Neural cell (in vitro differentiated cells): ENCODE measurements around the gene FOXK1. TPM values are rescaled to one million over a fixed set of nuclear protein-coding genes. Genes with fewer than 3 reads are reported as not detected.

ENCODE experiments used
- H2AFZ ChIP-seq: fragments of 200-600, 300-800 bp; sonication (generic), shearing (Covaris generic); 2 replicates; pipeline ENCODE4 v1.6.0; 2014; ENCODE audit warnings: low read depth, mild to moderate bottlenecking, antibody characterized with exemption, low read length, moderate library complexity
- H3F3A ChIP-seq: fragments of 200-600 bp; shearing (Covaris generic); 2 replicates; pipeline ENCODE4 v1.6.1; 2016; ENCODE audit warnings: mild to moderate bottlenecking, moderate library complexity, mixed read lengths, antibody characterized with exemption, low read length; ENCODE audit not compliant: insufficient read depth, poor library complexity, severe bottlenecking
- H3K27ac ChIP-seq: fragments of 200-600, 300-800 bp; sonication (generic), shearing (Covaris generic); 2 replicates; pipeline ENCODE4 v1.5.1; 2014; ENCODE audit warnings: mild to moderate bottlenecking, low read length, moderate library complexity
- H3K27me3 ChIP-seq: fragments of 300-800, 200-600 bp; sonication (generic), shearing (Covaris generic); 2 replicates; pipeline ENCODE4 v1.6.0; 2014; ENCODE audit warnings: mild to moderate bottlenecking, low read depth, low read length, moderate library complexity; ENCODE audit not compliant: insufficient read depth
- H3K36me3 ChIP-seq: fragments of 300-800, 200-600 bp; sonication (generic), shearing (Covaris generic); 2 replicates; pipeline ENCODE4 v1.5.1; 2014; ENCODE audit warnings: mild to moderate bottlenecking, antibody characterized with exemption, low read length, moderate library complexity; ENCODE audit not compliant: insufficient read depth
- H3K4me2 ChIP-seq: fragments of 300-800, 200-600 bp; sonication (generic), shearing (Covaris generic); 2 replicates; pipeline ENCODE4 v1.6.0; 2014; ENCODE audit warnings: mild to moderate bottlenecking, low read length
- H3K4me3 ChIP-seq: fragments of 300-800, 200-600 bp; sonication (generic), shearing (Covaris generic); 2 replicates; pipeline ENCODE4 v1.5.1; 2014; ENCODE audit warnings: mild to moderate bottlenecking, low read length, moderate library complexity
- H3K79me2 ChIP-seq: fragments of 200-600 bp; shearing (Covaris generic); replicated peaks from 2 replicates; pipeline ENCODE4 v1.6.0; 2014; ENCODE audit warnings: mild to moderate bottlenecking, low read length, moderate library complexity; ENCODE audit not compliant: insufficient read depth
- H3K9ac ChIP-seq: fragments of 300-800, 200-600 bp; sonication (generic), shearing (Covaris generic); 2 replicates; pipeline ENCODE4 v1.6.1; 2016; ENCODE audit warnings: mild to moderate bottlenecking, low read length, mixed read lengths
- H3K9me2 ChIP-seq: fragments of 200-600 bp; shearing (Covaris generic); 2 replicates; pipeline ENCODE4 v1.6.1; 2016; ENCODE audit warnings: mild to moderate bottlenecking, low read length, mixed read lengths; ENCODE audit not compliant: insufficient read depth
- H3K9me3 ChIP-seq: fragments of 200-600, 300-800 bp; sonication (generic), shearing (Covaris generic); 2 replicates; pipeline ENCODE4 v1.6.1; 2016; ENCODE audit warnings: mild to moderate bottlenecking, mixed run types, low read length, moderate library complexity, mixed read lengths
- H4K20me1 ChIP-seq: fragments of 200-600 bp; shearing (Covaris generic); 2 replicates; pipeline ENCODE4 v1.6.1; 2016; ENCODE audit warnings: mild to moderate bottlenecking, mixed run types; ENCODE audit not compliant: insufficient read depth
- RAD21 ChIP-seq: fragments of 450-650 bp; conservative IDR thresholded peaks from 2 replicates; pipeline ENCODE4 v1.6.1; 2014; ENCODE audit warnings: antibody characterized with exemption, mild to moderate bottlenecking, moderate library complexity
- polyA plus RNA-seq: library from polyadenylated mRNA; depleted of rRNA; stranded (reverse); fragments of >200 nt; gene quantifications from 2 replicates; pipeline ENCODE4 v1.2.3, GENCODE V29; 2014
- small RNA-seq, 3 experiments: library from RNA; depleted of rRNA; stranded (forward); fragments of <200 nt; gene quantifications; one replicate each; pipeline ENCODE3, GENCODE V24; 2012
- TF ChIP-seq, protein P1 (sequence below): fragments of 450-650 bp; IDR thresholded peaks from 2 replicates; pipeline ENCODE4 v1.5.1; 2014; ENCODE audit warnings: antibody characterized with exemption, mild to moderate bottlenecking, moderate library complexity; ENCODE audit not compliant: poor library complexity, severe bottlenecking

The FOXK1 gene
- polyA plus RNA-seq, 1 donor from 2014 or later, result 7.4 TPM

DNA sequence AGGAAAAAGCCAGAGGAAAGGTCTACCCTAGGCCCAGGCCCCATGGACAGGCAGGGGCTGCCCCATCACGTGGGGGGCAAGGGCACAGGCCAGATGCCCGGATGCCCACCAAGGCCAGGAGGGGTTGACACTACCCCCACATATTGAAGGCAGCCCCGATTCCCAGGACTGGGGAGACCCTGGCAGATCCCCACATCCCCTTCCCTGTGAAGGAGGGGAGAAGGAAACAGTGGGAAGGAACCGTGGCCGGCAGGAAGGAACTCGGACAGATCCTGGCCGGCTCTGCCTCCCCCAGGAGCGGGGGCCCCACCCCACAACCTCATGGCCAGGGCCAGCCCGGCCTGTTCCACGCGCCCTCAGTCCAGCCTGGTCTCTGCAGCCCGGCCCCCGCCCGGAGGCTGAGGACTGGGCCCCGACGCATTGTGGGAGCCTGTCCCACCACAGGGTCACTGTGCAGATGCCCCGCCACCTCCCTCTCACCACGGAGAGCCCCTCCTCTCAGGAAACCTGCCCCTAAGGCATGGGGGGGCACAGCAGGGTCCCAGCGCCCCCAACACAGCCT lies 138.4 kb downstream of the FOXK1 start:
- Histone ChIP-seq H3F3A (no peaks in the 10 kb centered on the region), H2AFZ (no peak overlapping the region), H4K20me1 (no peaks in the 10 kb centered on the region), H3K36me3 (no peaks in the 10 kb centered on the region), H3K4me2 (no peak overlapping the region), H3K4me3 (no peak overlapping the region), H3K9me2 (no peaks in the 10 kb centered on the region), H3K27me3 (no peaks in the 10 kb centered on the region), H3K9me3 (no peaks in the 10 kb centered on the region), H3K27ac (no peak overlapping the region), H3K79me2 (no peaks in the 10 kb centered on the region), H3K9ac (no peak overlapping the region)
- TF ChIP-seq, protein P1, sequence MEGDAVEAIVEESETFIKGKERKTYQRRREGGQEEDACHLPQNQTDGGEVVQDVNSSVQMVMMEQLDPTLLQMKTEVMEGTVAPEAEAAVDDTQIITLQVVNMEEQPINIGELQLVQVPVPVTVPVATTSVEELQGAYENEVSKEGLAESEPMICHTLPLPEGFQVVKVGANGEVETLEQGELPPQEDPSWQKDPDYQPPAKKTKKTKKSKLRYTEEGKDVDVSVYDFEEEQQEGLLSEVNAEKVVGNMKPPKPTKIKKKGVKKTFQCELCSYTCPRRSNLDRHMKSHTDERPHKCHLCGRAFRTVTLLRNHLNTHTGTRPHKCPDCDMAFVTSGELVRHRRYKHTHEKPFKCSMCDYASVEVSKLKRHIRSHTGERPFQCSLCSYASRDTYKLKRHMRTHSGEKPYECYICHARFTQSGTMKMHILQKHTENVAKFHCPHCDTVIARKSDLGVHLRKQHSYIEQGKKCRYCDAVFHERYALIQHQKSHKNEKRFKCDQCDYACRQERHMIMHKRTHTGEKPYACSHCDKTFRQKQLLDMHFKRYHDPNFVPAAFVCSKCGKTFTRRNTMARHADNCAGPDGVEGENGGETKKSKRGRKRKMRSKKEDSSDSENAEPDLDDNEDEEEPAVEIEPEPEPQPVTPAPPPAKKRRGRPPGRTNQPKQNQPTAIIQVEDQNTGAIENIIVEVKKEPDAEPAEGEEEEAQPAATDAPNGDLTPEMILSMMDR, result no peak
- no peak for TF ChIP-seq RAD21

Small RNAs within 50 kb of the gene (small RNA-seq; reads per million reads assigned to genes)
- gene MIR4656 (0 reads per million in 3 experiments), gene RF00019 (0 to 1.2 (median 0) reads per million in 3 experiments)

Other genes with a start within 250 kb of the FOXK1 start
- gene AP5Z1, start 93.3 kb downstream of the FOXK1 start, polyA plus RNA-seq, result 36.9 and 44.4 TPM in 2 replicates
- gene PAPOLB, start 179.7 kb downstream of the FOXK1 start, polyA plus RNA-seq, result 0.05 and 0.10 TPM in 2 replicates
- gene RADIL, start 201.4 kb downstream of the FOXK1 start, polyA plus RNA-seq, result 4.1 and 6.6 TPM in 2 replicates